Measurements from ENCODE around the gene TENM4. TPM values are rescaled to one million over a fixed set of nuclear protein-coding genes. Genes with fewer than 3 reads are reported as not detected.

The TENM4 gene
- polyA plus RNA-seq, 1 of the 3 experiments (the other 2 are of a cell fraction): 16.7 TPM

- no peak for TF ChIP-seq FOXJ3 (CRISPR knock-in tag; IDR thresholded peaks at IDR 0.05)
Observed at GRCh38 chr11:79262221-79262620, 178.6 kb downstream of the TENM4 start (continued).

- H4K20me1 ChIP-seq (ENCODE audit: insufficient read depth): no peaks in the 10 kb centered on the region
- no peak overlapping the region for H3K9ac ChIP-seq
- DNase-seq: no peak
- H3K4me1 ChIP-seq (ENCODE audit: control insufficient read depth in 1 of 2, insufficient read depth in 2 of 2, low read depth in 1 of 2, low read length in 1 of 2): peaks cover 0 to 8% of the 10 kb centered on the region in 2 experiments; a peak in 1 of 4 replicates
- no peaks in the 10 kb centered on the region for H3K27me3 ChIP-seq (ENCODE audit: insufficient read depth)
- no peak overlapping the region for H3K4me3 ChIP-seq (ENCODE audit: low read depth in 2 of 2, low read length in 1 of 2)
- H2AFZ ChIP-seq (ENCODE audit: low read depth): no peak overlapping the region
- TF ChIP-seq TCF12 (IDR thresholded peaks at IDR 0.05) (no peak), RXRA (IDR thresholded peaks at IDR 0.05; ENCODE audit: borderline replicate concordance, low read depth) (no peak), IRF3 (IDR thresholded peaks at IDR 0.05; ENCODE audit: low read depth, low read length) (no peak), NFIC (IDR thresholded peaks at IDR 0.05; ENCODE audit: borderline replicate concordance) (no peak), GABPA (IDR thresholded peaks at IDR 0.05; ENCODE audit: low read depth) (no peak), MXI1 (IDR thresholded peaks at IDR 0.05; ENCODE audit: low read depth, low read length) (no peak), CTCF (IDR thresholded peaks at IDR 0.05) (no peak), TEAD4 (IDR thresholded peaks at IDR 0.05; ENCODE audit: borderline replicate concordance, insufficient read depth) (no peak), FOSL2 (IDR thresholded peaks at IDR 0.05; ENCODE audit: borderline replicate concordance, low read depth) (no peak), CHD2 (IDR thresholded peaks at IDR 0.05; ENCODE audit: low read length, partially characterized antibody) (no peak), MEF2A (IDR thresholded peaks at IDR 0.05; ENCODE audit: borderline replicate concordance, low read depth) (no peak), JUND (IDR thresholded peaks at IDR 0.05) (no peak), MAX (IDR thresholded peaks at IDR 0.05; ENCODE audit: low read depth) (no peak), EZH2phosphoT487 (IDR thresholded peaks at IDR 0.05; ENCODE audit: borderline replicate concordance, low read depth) (no peak), RAD21 (IDR thresholded peaks at IDR 0.05; ENCODE audit: low read length) (no peak), REST (IDR thresholded peaks at IDR 0.05; ENCODE audit: low read depth, low read length) (no peak), RFX5 (IDR thresholded peaks at IDR 0.05; ENCODE audit: low read length) (no peak)
- H3K9me3 ChIP-seq: no peaks in the 10 kb centered on the region
- no peak overlapping the region for H3K4me2 ChIP-seq
- H3K9me2 ChIP-seq: no peaks in the 10 kb centered on the region
- no peaks in the 10 kb centered on the region for H3K36me3 ChIP-seq (replicated peaks in 1 of 2; ENCODE audit: control insufficient read depth in 1 of 2, insufficient read depth in 2 of 2, low read length in 1 of 2)
- no peaks in the 10 kb centered on the region for H3K79me2 ChIP-seq (ENCODE audit: insufficient read depth)
- H3K27ac ChIP-seq (ENCODE audit: low read depth in 2 of 2, low read length in 1 of 2): no peak overlapping the region
- CTCF ChIA-PET: no interaction called here
- 89% methylated on average over 3 of the region's 3 CpGs for WGBS (ENCODE audit: low lambda C conversion rate)
- H3F3A ChIP-seq (replicated peaks; ENCODE audit: insufficient read depth): no peaks in the 10 kb centered on the region
- POLR2A ChIA-PET: no interaction called here
Observed at GRCh38 chr11:79261684-79262083, 179.1 kb downstream of the TENM4 start.

Measured in SK-N-SH (cell line).